Measurements from ENCODE around the gene COL6A5. TPM values are rescaled to one million over a fixed set of nuclear protein-coding genes. Genes with fewer than 3 reads are reported as not detected.
"Not testable (repeated sequence)": the region's sequence is repeated elsewhere in the genome, so short reads cannot be mapped to it uniquely, and the experiment has no call there.

COL6A5 gene
- total RNA-seq, 1 donor, result not detected

GRCh38 chr3:130405956-130406355, 60.5 kb downstream of the COL6A5 start:
- Histone ChIP-seq H3K79me2 (ENCODE audit: insufficient read depth, low read length) (no peaks in the 10 kb centered on the region), H3K4me2 (ENCODE audit: insufficient read depth, low read length) (no peak overlapping the region), H3K27me3 (ENCODE audit: insufficient read depth, low read length) (no peaks in the 10 kb centered on the region), H3K4me1 (ENCODE audit: insufficient read depth, low read length) (no peaks in the 10 kb centered on the region), H3K36me3 (ENCODE audit: insufficient read depth, low read length) (no peaks in the 10 kb centered on the region), H4K20me1 (ENCODE audit: insufficient read depth, low read length) (no peaks in the 10 kb centered on the region), H3K4me3 (ENCODE audit: insufficient read depth, low read length) (no peak overlapping the region), H3K9me3 (ENCODE audit: low read depth, low read length) (no peaks in the 10 kb centered on the region), H3K27ac (ENCODE audit: low read depth, low read length) (no peak overlapping the region), H2AFZ (ENCODE audit: low read length) (no peak overlapping the region)
- DNase-seq (ENCODE audit: insufficient read length, low spot score, missing footprints), result no peak
- TF ChIP-seq CTCF (IDR thresholded peaks at IDR 0.05; ENCODE audit: extremely low read depth, low read depth, low read length), result no peak

- H3K27ac ChIP-seq (ENCODE audit: low read depth, low read length); H3K9me3 ChIP-seq (ENCODE audit: low read depth, low read length); H3K4me2 ChIP-seq (ENCODE audit: insufficient read depth, low read length); H4K20me1 ChIP-seq (ENCODE audit: insufficient read depth, low read length); DNase-seq (ENCODE audit: insufficient read length, low spot score, missing footprints); H2AFZ ChIP-seq (ENCODE audit: low read length); H3K4me1 ChIP-seq (ENCODE audit: insufficient read depth, low read length); H3K27me3 ChIP-seq (ENCODE audit: insufficient read depth, low read length); H3K36me3 ChIP-seq (ENCODE audit: insufficient read depth, low read length); H3K79me2 ChIP-seq (ENCODE audit: insufficient read depth, low read length); H3K4me3 ChIP-seq (ENCODE audit: insufficient read depth, low read length): not testable (repeated sequence)
Observed at GRCh38 chr3:130408253-130408652, 62.8 kb downstream of the COL6A5 start.

- Histone ChIP-seq H3K27me3 (ENCODE audit: insufficient read depth, low read length) (no peaks in the 10 kb centered on the region), H4K20me1 (ENCODE audit: insufficient read depth, low read length) (no peaks in the 10 kb centered on the region), H3K4me3 (ENCODE audit: insufficient read depth, low read length) (no peak overlapping the region), H3K79me2 (ENCODE audit: insufficient read depth, low read length) (no peaks in the 10 kb centered on the region), H3K27ac (ENCODE audit: low read depth, low read length) (no peak overlapping the region), H3K4me1 (ENCODE audit: insufficient read depth, low read length) (no peaks in the 10 kb centered on the region), H3K36me3 (ENCODE audit: insufficient read depth, low read length) (no peaks in the 10 kb centered on the region), H3K9me3 (ENCODE audit: low read depth, low read length) (no peaks in the 10 kb centered on the region), H3K4me2 (ENCODE audit: insufficient read depth, low read length) (no peak overlapping the region), H2AFZ (ENCODE audit: low read length) (no peak overlapping the region)
- no peak for DNase-seq (ENCODE audit: insufficient read length, low spot score, missing footprints)
- TF ChIP-seq CTCF (IDR thresholded peaks at IDR 0.05; ENCODE audit: extremely low read depth, low read depth, low read length), result no peak
Observed at GRCh38 chr3:130411320-130411719, 65.8 kb downstream of the COL6A5 start.

DNA sequence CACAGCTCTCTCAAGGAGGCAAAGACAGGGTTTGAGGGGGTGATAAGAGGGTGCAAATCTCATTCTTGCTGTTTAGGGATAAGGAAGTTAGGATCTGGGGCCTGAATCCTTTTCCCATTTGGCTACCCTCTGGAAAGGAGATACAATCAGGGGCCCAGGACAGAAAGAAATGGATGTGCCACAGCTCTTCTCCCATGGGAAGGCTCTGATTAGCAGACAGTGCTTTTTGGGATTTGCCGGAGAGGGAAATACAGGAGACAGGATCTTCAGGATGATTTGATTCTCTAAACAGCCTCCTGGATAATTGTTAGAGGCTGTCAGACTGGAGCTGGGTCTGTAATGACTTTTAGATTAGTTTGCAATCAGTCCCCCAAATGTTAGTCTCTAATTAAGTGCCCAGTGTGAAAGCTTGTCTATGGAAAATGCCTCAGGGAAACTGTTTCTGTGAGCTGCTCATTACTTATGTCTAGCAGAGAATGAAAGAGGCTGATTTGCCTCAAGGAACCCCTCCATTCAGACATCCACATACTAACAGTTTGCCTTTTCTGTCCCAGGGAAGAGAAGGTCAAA, 67.6 kb downstream of the COL6A5 start:
- Histone ChIP-seq H3K4me1 (ENCODE audit: insufficient read depth, low read length) (no peaks in the 10 kb centered on the region), H3K4me2 (ENCODE audit: insufficient read depth, low read length) (no peak overlapping the region), H3K9me3 (ENCODE audit: low read depth, low read length) (no peaks in the 10 kb centered on the region), H4K20me1 (ENCODE audit: insufficient read depth, low read length) (no peaks in the 10 kb centered on the region), H3K4me3 (ENCODE audit: insufficient read depth, low read length) (no peak overlapping the region), H2AFZ (ENCODE audit: low read length) (no peak overlapping the region), H3K79me2 (ENCODE audit: insufficient read depth, low read length) (no peaks in the 10 kb centered on the region), H3K27me3 (ENCODE audit: insufficient read depth, low read length) (no peaks in the 10 kb centered on the region), H3K27ac (ENCODE audit: low read depth, low read length) (no peak overlapping the region), H3K36me3 (ENCODE audit: insufficient read depth, low read length) (no peaks in the 10 kb centered on the region)
- no peak for DNase-seq (ENCODE audit: insufficient read length, low spot score, missing footprints)
- TF ChIP-seq CTCF (IDR thresholded peaks at IDR 0.05; ENCODE audit: extremely low read depth, low read depth, low read length), result no peak
